Prostate gland (tissue), 2 donors: ENCODE data around the gene PRM3. TPM values are rescaled to one million over a fixed set of nuclear protein-coding genes. Genes with fewer than 3 reads are reported as not detected.

Experiments used
- DNase-seq: peaks from one replicate; pipeline ENCODE4 v3.0.0-alpha.2; 2019; ENCODE audit warnings: low spot score
- H3K27ac ChIP-seq, 2 donors: fragments of 200-600 bp; sonication (generic); 2 replicates each; pipeline ENCODE4 v1.5.1; 2017 to 2019
- H3K27me3 ChIP-seq: fragments of 200-600 bp; sonication (generic); replicated peaks from 2 replicates; pipeline ENCODE4 v1.5.1; 2019; ENCODE audit not compliant: insufficient read depth
- H3K36me3 ChIP-seq, 2 donors: fragments of 200-600 bp; sonication (generic); 1 replicate in 1 of 2; 2 replicates in 1 of 2; pipeline versions ENCODE4 v1.5.1 to v1.8.1; 2017 to 2019
- H3K4me1 ChIP-seq: fragments of 200-600 bp; sonication (generic); replicated peaks from 2 replicates; pipeline ENCODE4 v1.5.1; 2019
- H3K4me3 ChIP-seq, 2 donors: fragments of 200-600 bp; sonication (generic); 2 replicates each; pipeline ENCODE4 v1.5.1; 2017 to 2019
- H3K9me3 ChIP-seq: fragments of 200-600 bp; sonication (generic); 2 replicates; pipeline ENCODE4 v1.5.1; 2017
- CTCF ChIP-seq, 4 experiments: fragments of 200-600 bp in 2 of 4; fragments of 450-650 bp in 2 of 4; sonication (generic) in 2 of 4; IDR thresholded peaks; 1 replicate in 3 of 4; 2 replicates in 1 of 4; pipeline ENCODE4 v1.5.1; 2016 to 2019; ENCODE audit warnings: antibody characterized with exemption in 4 of 4, mild to moderate bottlenecking in 2 of 4, moderate library complexity in 2 of 4
- POLR2A ChIP-seq: fragments of 450-650 bp; IDR thresholded peaks from one replicate; pipeline ENCODE4 v1.6.1; 2016; ENCODE audit warnings: antibody characterized with exemption, mild to moderate bottlenecking
- POLR2AphosphoS5 ChIP-seq: sonication (generic); formaldehyde crosslinking; IDR thresholded peaks from one replicate; pipeline ENCODE4 v1.6.1; 2017; ENCODE audit warnings: antibody characterized with exemption
- WGBS: methylation state at CpG from one replicate; pipeline ENCODE4 v1.1.5; 2018; 5-methylcytosine and 5-hydroxymethylcytosine counted together
- intact Hi-C: fragments of 100-400 bp; cut with DNase I; formaldehyde crosslinking; loops from one replicate; pipeline ENCODE4 v1.14.2; 2022
- total RNA-seq, 2 donors: library from RNA; depleted of rRNA; stranded (reverse); fragments of >200 nt; gene quantifications; one replicate each; pipeline ENCODE4 v1.1.0, GENCODE V29; 2016

The PRM3 gene
- total RNA-seq, 2 donors from 2014 or later = not detected

GRCh38 chr16:11296706-11297491, 23.5 kb upstream of the PRM3 start:
- Histone ChIP-seq H3K27ac (peak overlapping the region; percentile 49 to 55), H3K4me3 (peak overlapping the region in 1 of 2 donors; percentile 5), H3K4me1 (peaks cover 2% of the 10 kb centered on the region), H3K27me3 (no peaks in the 10 kb centered on the region), H3K36me3 (no peaks in the 10 kb centered on the region), H3K9me3 (no peaks in the 10 kb centered on the region)
- TF ChIP-seq CTCF (IDR thresholded peaks at IDR 0.05) = no peak
- TF ChIP-seq POLR2A = no peak
- peak; percentile 87 for TF ChIP-seq POLR2AphosphoS5
- WGBS = 23% methylated on average over 9 of the region's 10 CpGs
- intact Hi-C loops = no loop called here
- DNase-seq = peak; percentile 85

- Histone ChIP-seq H3K27ac (peak overlapping the region; percentile 41 to 55), H3K9me3 (no peaks in the 10 kb centered on the region), H3K4me3 (no peak overlapping the region), H3K36me3 (no peaks in the 10 kb centered on the region), H3K27me3 (no peaks in the 10 kb centered on the region), H3K4me1 (peaks cover 2% of the 10 kb centered on the region)
- TF ChIP-seq POLR2A (no peak), POLR2AphosphoS5 (no peak), CTCF (IDR thresholded peaks at IDR 0.05) (no peak)
- 54% methylated on average over 3 of the region's 3 CpGs for WGBS
- intact Hi-C loops = no loop called here
- DNase-seq = no peak
Observed at GRCh38 chr16:11296351-11296705, 22.9 kb upstream of the PRM3 start.

- H3K4me3 ChIP-seq = no peak overlapping the region
- no peak for TF ChIP-seq CTCF (IDR thresholded peaks at IDR 0.05)
- TF ChIP-seq POLR2AphosphoS5 = no peak
- TF ChIP-seq POLR2A = no peak
- DNase-seq = no peak
- no peaks in the 10 kb centered on the region for H3K27me3 ChIP-seq
- peaks cover 2% of the 10 kb centered on the region for H3K4me1 ChIP-seq
- H3K9me3 ChIP-seq = no peaks in the 10 kb centered on the region
- H3K27ac ChIP-seq = peak overlapping the region in 1 of 2 donors; percentile 41
- no peaks in the 10 kb centered on the region for H3K36me3 ChIP-seq
- intact Hi-C loops = no loop called here
- 93% methylated on average over 4 of the region's 4 CpGs for WGBS
Observed at GRCh38 chr16:11295672-11296071, 22.2 kb upstream of the PRM3 start.

GRCh38 chr16:11292076-11292748, 18.8 kb upstream of the PRM3 start:
- Histone ChIP-seq H3K36me3 (no peaks in the 10 kb centered on the region), H3K9me3 (no peaks in the 10 kb centered on the region), H3K27ac (no peak overlapping the region), H3K27me3 (no peaks in the 10 kb centered on the region), H3K4me1 (no peaks in the 10 kb centered on the region), H3K4me3 (no peak overlapping the region)
- WGBS = 90% methylated on average over 7 of the region's 7 CpGs
- TF ChIP-seq POLR2A = no peak
- TF ChIP-seq CTCF (IDR thresholded peaks at IDR 0.05) = no peak
- no peak for TF ChIP-seq POLR2AphosphoS5
- DNase-seq = no peak
- intact Hi-C loops = no loop called here
